Progenitor cell of endocrine pancreas (in vitro differentiated cells): ENCODE results near the gene HLA-DRB1. TPM values are rescaled to one million over a fixed set of nuclear protein-coding genes. Genes with fewer than 3 reads are reported as not detected.

Source experiments
- DNase-seq: peaks from one replicate; pipeline ENCODE4 v3.0.0; 2021; ENCODE audit warnings: low spot score; ENCODE audit not compliant: unreplicated experiment
- H3K27ac Mint-ChIP-seq: 2 replicates; pipeline ENCODE4 v1.8.0; 2021; ENCODE audit warnings: mild to moderate bottlenecking, moderate library complexity, mixed read lengths
- H3K27me3 Mint-ChIP-seq: 2 replicates; pipeline ENCODE4 v1.8.0; 2021; ENCODE audit warnings: mixed read lengths
- H3K36me3 Mint-ChIP-seq: 2 replicates; pipeline ENCODE4 v1.8.0; 2022; ENCODE audit warnings: mixed read lengths; ENCODE audit not compliant: insufficient read depth
- H3K4me1 Mint-ChIP-seq: 2 replicates; pipeline ENCODE4 v1.8.0; 2021; ENCODE audit warnings: low read depth, mixed read lengths
- H3K4me3 Mint-ChIP-seq: 2 replicates; pipeline ENCODE4 v1.8.0; 2021; ENCODE audit warnings: low read depth, mild to moderate bottlenecking, moderate library complexity, mixed read lengths
- H3K9me3 Mint-ChIP-seq: 2 replicates; pipeline ENCODE4 v1.8.0; 2021; ENCODE audit warnings: low read depth, mixed read lengths
- CTCF ChIP-seq: fragments of 200-600 bp; sonication (generic); IDR thresholded peaks from one replicate; pipeline ENCODE4 v1.5.0; 2021; ENCODE audit warnings: antibody characterized with exemption, mild to moderate bottlenecking; ENCODE audit not compliant: unreplicated experiment
- total RNA-seq: library from RNA; stranded (reverse); gene quantifications from 2 replicates; pipeline ENCODE4 v1.2.1, GENCODE V29; 2021

Gene HLA-DRB1
- total RNA-seq, 1 donor from 2014 or later, result 4.6 TPM

DNA sequence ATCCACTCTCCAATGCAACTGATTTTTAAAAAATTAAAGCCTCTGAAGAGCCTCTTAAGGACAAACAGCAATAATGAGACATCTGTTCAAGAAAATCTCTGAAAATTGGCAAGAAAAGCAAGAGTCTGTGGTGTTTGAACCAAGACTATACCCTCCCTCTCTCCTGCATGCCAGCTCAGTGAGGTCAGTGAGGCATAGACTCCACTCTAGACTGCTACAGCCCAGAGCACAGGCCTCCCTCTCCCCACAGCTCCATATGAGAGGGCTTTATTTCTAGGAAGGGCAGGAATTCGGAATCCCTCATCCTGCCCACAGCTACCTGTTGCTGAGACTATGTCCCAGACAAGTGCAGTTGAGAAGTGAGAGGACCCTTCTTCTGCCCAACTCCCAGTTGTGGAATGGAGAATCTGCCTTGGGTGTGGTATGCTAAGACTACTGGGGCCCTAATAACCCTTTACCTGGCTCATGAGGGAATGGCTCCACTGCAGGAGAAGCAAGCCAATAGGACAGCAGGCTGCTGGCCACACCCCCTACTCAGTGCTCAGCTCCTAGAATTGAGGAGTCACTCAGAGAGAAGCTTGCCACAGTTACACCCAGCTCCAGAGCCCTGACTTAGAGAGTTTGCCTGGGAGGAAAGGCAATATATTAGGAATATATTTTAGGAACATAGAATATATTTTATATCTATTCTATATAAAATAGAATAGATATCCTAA is 24.9 kb upstream of the HLA-DRB1 start:
- no peak overlapping the region for H3K4me3 Mint-ChIP-seq
- no peaks in the 10 kb centered on the region for H3K9me3 Mint-ChIP-seq
- peaks cover 6% of the 10 kb centered on the region for H3K27me3 Mint-ChIP-seq
- no peak overlapping the region for H3K27ac Mint-ChIP-seq
- TF ChIP-seq CTCF, result no peak
- no peaks in the 10 kb centered on the region for H3K4me1 Mint-ChIP-seq
- H3K36me3 Mint-ChIP-seq, result no peaks in the 10 kb centered on the region
- DNase-seq, result no peak

GRCh38 chr6:32613475-32613874 is 23.8 kb upstream of the HLA-DRB1 start:
- Mint-ChIP-seq H3K27me3 (peaks cover 6% of the 10 kb centered on the region), H3K4me3 (no peak overlapping the region), H3K27ac (no peak overlapping the region), H3K4me1 (no peaks in the 10 kb centered on the region), H3K36me3 (no peaks in the 10 kb centered on the region), H3K9me3 (no peaks in the 10 kb centered on the region)
- TF ChIP-seq CTCF, result no peak
- no peak for DNase-seq

DNA sequence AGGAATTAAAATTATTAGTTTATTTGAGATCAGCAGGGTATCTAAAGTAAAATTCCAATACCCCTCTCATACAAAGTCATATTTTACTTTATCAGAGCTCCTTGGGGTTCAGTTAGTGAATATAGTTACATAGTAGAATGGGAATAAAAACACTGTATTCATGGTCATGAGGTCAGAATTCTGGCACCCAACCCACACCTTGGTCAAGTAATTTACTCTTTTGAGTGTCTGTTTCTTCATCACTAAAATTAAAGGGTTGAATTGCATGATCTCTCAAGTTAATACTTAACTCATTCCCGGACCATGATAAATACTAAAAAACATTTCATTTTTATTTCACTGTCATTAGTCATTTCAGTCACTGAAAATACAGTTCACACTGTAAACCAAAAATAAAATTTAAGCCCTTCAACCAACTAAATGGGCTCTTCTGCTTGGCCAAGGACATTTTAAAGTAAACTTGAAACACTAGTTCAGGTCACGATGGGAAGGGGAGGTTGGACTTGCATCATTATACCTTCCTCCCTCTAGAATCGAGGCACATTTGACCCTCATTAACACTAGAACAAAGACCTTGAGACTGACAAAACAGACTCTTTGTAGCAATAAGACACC is 21.1 kb upstream of the HLA-DRB1 start:
- no peak for TF ChIP-seq CTCF
- no peaks in the 10 kb centered on the region for H3K36me3 Mint-ChIP-seq

GRCh38 chr6:32609731-32610640 is 20.3 kb upstream of the HLA-DRB1 start:
- Mint-ChIP-seq H3K9me3 (no peaks in the 10 kb centered on the region), H3K27me3 (peaks cover 8% of the 10 kb centered on the region), H3K27ac (no peak overlapping the region), H3K36me3 (no peaks in the 10 kb centered on the region), H3K4me3 (no peak overlapping the region), H3K4me1 (no peaks in the 10 kb centered on the region)
- DNase-seq, result peak; percentile 64
- TF ChIP-seq CTCF, result no peak

More for the DNA sequence above, 21.1 kb upstream of the HLA-DRB1 start:
- Mint-ChIP-seq H3K4me3 (no peak overlapping the region), H3K27ac (no peak overlapping the region), H3K4me1 (no peaks in the 10 kb centered on the region), H3K9me3 (no peaks in the 10 kb centered on the region), H3K27me3 (peaks cover 8% of the 10 kb centered on the region)
- no peak for DNase-seq

DNA sequence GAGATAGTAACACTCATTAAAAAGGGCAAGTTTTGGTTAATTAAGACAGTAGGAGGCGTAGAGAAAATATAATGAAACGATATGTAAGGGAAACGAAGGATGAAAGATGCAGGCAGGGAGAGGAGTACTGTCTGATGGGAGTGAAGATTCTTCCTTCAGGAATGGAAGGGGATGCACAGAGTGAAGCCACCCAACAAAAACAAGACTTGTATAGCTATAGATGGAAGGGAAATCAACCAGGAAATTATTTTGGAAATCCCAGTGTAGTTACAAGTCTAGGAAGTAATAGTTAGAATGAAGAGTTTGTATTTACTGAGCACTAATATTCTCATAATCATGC is 19.7 kb upstream of the HLA-DRB1 start:
- no peaks in the 10 kb centered on the region for H3K36me3 Mint-ChIP-seq
- TF ChIP-seq CTCF, result no peak
- no peaks in the 10 kb centered on the region for H3K4me1 Mint-ChIP-seq

More for the DNA sequence above, 19.7 kb upstream of the HLA-DRB1 start:
- H3K27ac Mint-ChIP-seq, result no peak overlapping the region
- peaks cover 8% of the 10 kb centered on the region for H3K27me3 Mint-ChIP-seq
- no peak for DNase-seq
- H3K4me3 Mint-ChIP-seq, result no peak overlapping the region
- no peaks in the 10 kb centered on the region for H3K9me3 Mint-ChIP-seq
